Measurements from ENCODE around the gene RPL31.

Gene RPL31

DNA sequence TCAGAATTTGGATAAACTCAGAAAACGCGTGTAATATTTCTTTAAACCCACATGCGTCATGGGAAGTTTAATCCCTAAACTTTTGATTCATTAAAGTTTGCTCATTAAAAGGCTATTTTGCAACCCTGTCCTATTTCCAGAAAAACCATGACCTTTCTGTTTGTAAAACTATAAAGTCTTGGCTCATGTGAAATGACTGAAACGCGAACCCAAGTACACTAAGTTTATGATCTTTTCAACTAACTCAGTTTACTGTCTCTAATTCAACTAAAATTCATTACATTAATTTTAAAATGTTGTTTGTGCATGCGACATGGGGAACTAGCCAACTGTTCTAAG lies 3.9 kb upstream of the RPL31 start (continued):
- TF ChIP-seq, protein P1, sequence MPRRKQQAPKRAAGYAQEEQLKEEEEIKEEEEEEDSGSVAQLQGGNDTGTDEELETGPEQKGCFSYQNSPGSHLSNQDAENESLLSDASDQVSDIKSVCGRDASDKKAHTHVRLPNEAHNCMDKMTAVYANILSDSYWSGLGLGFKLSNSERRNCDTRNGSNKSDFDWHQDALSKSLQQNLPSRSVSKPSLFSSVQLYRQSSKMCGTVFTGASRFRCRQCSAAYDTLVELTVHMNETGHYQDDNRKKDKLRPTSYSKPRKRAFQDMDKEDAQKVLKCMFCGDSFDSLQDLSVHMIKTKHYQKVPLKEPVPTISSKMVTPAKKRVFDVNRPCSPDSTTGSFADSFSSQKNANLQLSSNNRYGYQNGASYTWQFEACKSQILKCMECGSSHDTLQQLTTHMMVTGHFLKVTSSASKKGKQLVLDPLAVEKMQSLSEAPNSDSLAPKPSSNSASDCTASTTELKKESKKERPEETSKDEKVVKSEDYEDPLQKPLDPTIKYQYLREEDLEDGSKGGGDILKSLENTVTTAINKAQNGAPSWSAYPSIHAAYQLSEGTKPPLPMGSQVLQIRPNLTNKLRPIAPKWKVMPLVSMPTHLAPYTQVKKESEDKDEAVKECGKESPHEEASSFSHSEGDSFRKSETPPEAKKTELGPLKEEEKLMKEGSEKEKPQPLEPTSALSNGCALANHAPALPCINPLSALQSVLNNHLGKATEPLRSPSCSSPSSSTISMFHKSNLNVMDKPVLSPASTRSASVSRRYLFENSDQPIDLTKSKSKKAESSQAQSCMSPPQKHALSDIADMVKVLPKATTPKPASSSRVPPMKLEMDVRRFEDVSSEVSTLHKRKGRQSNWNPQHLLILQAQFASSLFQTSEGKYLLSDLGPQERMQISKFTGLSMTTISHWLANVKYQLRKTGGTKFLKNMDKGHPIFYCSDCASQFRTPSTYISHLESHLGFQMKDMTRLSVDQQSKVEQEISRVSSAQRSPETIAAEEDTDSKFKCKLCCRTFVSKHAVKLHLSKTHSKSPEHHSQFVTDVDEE (CRISPR knock-in tag; IDR thresholded peaks at IDR 0.05) = no peak
- TF ChIP-seq GLIS3 (CRISPR knock-in tag; IDR thresholded peaks at IDR 0.05) = no peak

GRCh38 chr2:100999995-101000394 lies 2.1 kb upstream of the RPL31 start:
- no peak for ATAC-seq
- TF ChIP-seq ZNF70 (CRISPR knock-in tag; IDR thresholded peaks at IDR 0.05) (no peak), CSDC2 (CRISPR knock-in tag; IDR thresholded peaks at IDR 0.05) (no peak), ZC3H10 (CRISPR knock-in tag; IDR thresholded peaks at IDR 0.05) (no peak), ZNF8 (CRISPR knock-in tag; IDR thresholded peaks at IDR 0.05) (no peak), SNAI2 (CRISPR knock-in tag; IDR thresholded peaks at IDR 0.05) (no peak), GLIS3 (CRISPR knock-in tag; IDR thresholded peaks at IDR 0.05) (no peak), ESRRG (CRISPR knock-in tag; IDR thresholded peaks at IDR 0.05) (no peak), RARB (CRISPR knock-in tag; IDR thresholded peaks at IDR 0.05) (no peak), OSR1 (CRISPR knock-in tag; IDR thresholded peaks at IDR 0.05) (no peak), TCF4 (CRISPR knock-in tag; IDR thresholded peaks at IDR 0.05; ENCODE audit: borderline replicate concordance) (no peak), ZFP3 (CRISPR knock-in tag; IDR thresholded peaks at IDR 0.05) (no peak), ZFP30 (CRISPR knock-in tag; IDR thresholded peaks at IDR 0.05) (no peak), PATZ1 (CRISPR knock-in tag; IDR thresholded peaks at IDR 0.05; ENCODE audit: borderline replicate concordance) (no peak), ISL1 (CRISPR knock-in tag; IDR thresholded peaks at IDR 0.05) (no peak), PPARA (CRISPR knock-in tag; IDR thresholded peaks at IDR 0.05; ENCODE audit: borderline replicate concordance) (no peak), ARNTL (CRISPR knock-in tag; IDR thresholded peaks at IDR 0.05; ENCODE audit: borderline replicate concordance, low read depth) (no peak)
- TF ChIP-seq, protein P1 (CRISPR knock-in tag; IDR thresholded peaks at IDR 0.05) = no peak
- TF ChIP-seq, protein P2, sequence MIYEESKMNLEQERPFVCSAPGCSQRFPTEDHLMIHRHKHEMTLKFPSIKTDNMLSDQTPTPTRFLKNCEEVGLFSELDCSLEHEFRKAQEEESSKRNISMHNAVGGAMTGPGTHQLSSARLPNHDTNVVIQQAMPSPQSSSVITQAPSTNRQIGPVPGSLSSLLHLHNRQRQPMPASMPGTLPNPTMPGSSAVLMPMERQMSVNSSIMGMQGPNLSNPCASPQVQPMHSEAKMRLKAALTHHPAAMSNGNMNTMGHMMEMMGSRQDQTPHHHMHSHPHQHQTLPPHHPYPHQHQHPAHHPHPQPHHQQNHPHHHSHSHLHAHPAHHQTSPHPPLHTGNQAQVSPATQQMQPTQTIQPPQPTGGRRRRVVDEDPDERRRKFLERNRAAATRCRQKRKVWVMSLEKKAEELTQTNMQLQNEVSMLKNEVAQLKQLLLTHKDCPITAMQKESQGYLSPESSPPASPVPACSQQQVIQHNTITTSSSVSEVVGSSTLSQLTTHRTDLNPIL (CRISPR knock-in tag; IDR thresholded peaks at IDR 0.05; ENCODE audit: low read depth) = no peak
- TF ChIP-seq, protein P3, sequence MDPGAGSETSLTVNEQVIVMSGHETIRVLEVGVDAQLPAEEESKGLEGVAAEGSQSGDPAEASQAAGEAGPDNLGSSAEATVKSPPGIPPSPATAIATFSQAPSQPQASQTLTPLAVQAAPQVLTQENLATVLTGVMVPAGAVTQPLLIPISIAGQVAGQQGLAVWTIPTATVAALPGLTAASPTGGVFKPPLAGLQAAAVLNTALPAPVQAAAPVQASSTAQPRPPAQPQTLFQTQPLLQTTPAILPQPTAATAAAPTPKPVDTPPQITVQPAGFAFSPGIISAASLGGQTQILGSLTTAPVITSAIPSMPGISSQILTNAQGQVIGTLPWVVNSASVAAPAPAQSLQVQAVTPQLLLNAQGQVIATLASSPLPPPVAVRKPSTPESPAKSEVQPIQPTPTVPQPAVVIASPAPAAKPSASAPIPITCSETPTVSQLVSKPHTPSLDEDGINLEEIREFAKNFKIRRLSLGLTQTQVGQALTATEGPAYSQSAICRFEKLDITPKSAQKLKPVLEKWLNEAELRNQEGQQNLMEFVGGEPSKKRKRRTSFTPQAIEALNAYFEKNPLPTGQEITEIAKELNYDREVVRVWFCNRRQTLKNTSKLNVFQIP (CRISPR knock-in tag; IDR thresholded peaks at IDR 0.05; ENCODE audit: borderline replicate concordance, low read depth) = no peak

GRCh38 chr2:101002562-101003277 lies 631 bp downstream of the RPL31 start:
- TF ChIP-seq TCF4 (CRISPR knock-in tag; IDR thresholded peaks at IDR 0.05; ENCODE audit: borderline replicate concordance) = no peak
- TF ChIP-seq RARB (CRISPR knock-in tag; IDR thresholded peaks at IDR 0.05) = no peak
- TF ChIP-seq OSR1 (CRISPR knock-in tag; IDR thresholded peaks at IDR 0.05) = no peak
- ATAC-seq = peak; percentile 9

Measured in SK-N-SH treated with all-trans-retinoic acid at 6 μM for 48 hours (cell line).